GM13976 (cell line): ENCODE data around the gene PRR33.

ENCODE experiments used
- DNase-seq: peaks from one replicate; pipeline ENCODE4 v3.0.0; 2012; ENCODE audit warnings: low spot score
- CTCF ChIP-seq: IDR thresholded peaks from 2 replicates; pipeline ENCODE4 v1.5.1; 2012; ENCODE audit warnings: borderline replicate concordance, mild to moderate bottlenecking; ENCODE audit not compliant: insufficient read depth; ENCODE audit errors: extremely low read depth, missing control alignments, control extremely low read depth
- in situ Hi-C: fragments of 300-500 bp; cut with MboI; formaldehyde crosslinking; loops from one replicate; pipeline ENCODE4 v1.12.0; 2022; ENCODE audit warnings: low sequenced_read_pairs, mixed read lengths, inconsistent platforms; ENCODE audit not compliant: unreplicated experiment

Gene PRR33

GRCh38 chr11:1863352-1864216, 28.1 kb downstream of the PRR33 start:
- no peak for TF ChIP-seq CTCF
- in situ Hi-C loops: no loop called here
- no peak for DNase-seq

GRCh38 chr11:1862588-1863351, 28.9 kb downstream of the PRR33 start:
- TF ChIP-seq CTCF: no peak
- no peak for DNase-seq
- in situ Hi-C loops: no loop called here

- in situ Hi-C loops: no loop called here
- TF ChIP-seq CTCF: no peak
- no peak for DNase-seq
These were observed 30.0 kb downstream of the PRR33 start for GRCh38 chr11:1861435-1862411.

GRCh38 chr11:1860108-1860507, 31.6 kb downstream of the PRR33 start:
- in situ Hi-C loops: no loop called here
- no peak for TF ChIP-seq CTCF
- no peak for DNase-seq

- in situ Hi-C loops: no loop called here
- TF ChIP-seq CTCF: no peak
These were observed 32.7 kb downstream of the PRR33 start for GRCh38 chr11:1859004-1859403.

GRCh38 chr11:1858576-1858975, 33.1 kb downstream of the PRR33 start:
- in situ Hi-C loops: no loop called here
- no peak for TF ChIP-seq CTCF
- no peak for DNase-seq

More at GRCh38 chr11:1859004-1859403, 32.7 kb downstream of the PRR33 start:
- no peak for DNase-seq
